HG02884 (cell line): Measurements from ENCODE around the gene DSP.

ENCODE experiments used
- ATAC-seq: cut with Tn5 transposase; IDR thresholded peaks from one replicate; pipeline ENCODE4 v1.9.1; 2021; ENCODE audit warnings: mild to moderate bottlenecking, moderate library complexity; ENCODE audit not compliant: unreplicated experiment

DSP gene

DNA sequence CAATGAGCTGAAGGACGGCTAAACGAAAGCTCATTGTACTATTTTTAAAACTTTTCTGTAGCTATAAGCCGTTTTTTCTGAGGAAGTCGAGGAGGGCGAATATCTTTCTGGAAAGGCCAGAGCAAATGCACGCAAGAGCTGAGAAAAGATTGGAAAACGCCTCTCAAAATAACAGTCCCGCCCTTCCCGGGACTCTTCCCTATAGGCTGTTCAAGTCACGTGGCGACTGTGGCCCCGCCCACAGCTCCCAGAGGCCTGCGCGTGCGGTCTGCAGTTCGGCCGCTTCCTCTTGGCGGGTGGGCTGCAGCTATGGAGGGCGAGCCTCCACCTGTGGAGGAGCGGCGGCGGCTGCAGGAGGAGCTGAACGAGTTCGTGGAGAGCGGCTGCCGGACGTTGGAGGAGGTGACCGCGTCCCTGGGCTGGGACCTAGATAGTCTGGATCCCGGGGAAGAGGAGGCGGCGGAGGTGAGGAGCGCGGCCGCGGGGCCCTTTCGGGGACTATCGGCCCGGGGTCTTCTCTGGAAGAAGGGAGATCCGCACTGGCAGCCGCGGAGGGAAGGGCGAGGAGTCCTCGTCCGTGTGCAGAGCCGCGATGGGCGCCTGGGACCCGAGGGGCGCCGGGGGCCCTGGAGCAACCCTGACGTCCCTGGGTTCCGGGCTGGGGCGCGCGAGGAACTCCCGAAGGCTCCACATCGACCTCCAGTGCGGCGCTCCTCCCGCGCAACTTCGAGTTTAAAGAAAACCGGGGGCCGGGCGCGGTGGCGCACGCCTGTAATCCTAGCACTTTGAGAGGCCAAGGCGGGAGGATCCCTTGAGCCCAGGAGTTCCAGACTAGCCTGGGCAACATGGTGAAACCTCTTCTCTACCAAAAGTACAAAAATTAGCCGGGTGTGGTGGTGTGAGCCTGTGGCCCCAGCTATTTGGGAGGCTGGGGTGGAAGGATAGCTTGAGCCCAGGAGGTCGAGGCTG is 48.8 kb downstream of the DSP start, which contains the start of gene SNRNP48:
Gene SNRNP48 (plus strand): TSS at position 250 of the 969 bp plus-strand sequence. CDS start 60 bp downstream, at position 310.
- ATAC-seq: peak; percentile 98

DNA sequence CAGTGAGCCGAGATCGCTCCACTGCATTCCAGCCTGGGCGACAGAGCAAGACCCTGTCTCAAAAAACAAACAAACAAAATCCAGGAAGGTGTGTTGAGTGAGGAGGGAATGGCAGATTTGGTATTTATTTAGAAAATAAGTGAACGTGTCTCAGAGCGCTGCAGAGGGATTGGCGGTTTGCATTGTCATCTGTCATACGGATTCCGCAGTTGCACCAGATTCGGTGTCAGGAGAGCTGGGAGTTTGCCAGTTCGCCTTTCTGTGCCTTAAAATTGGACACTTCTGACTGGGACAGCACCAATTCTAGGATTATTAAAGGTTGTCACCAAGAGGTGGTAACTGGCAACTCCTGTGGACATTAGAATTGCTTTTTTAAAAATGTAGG is 49.4 kb downstream of the DSP start:
- no peak for ATAC-seq

DNA sequence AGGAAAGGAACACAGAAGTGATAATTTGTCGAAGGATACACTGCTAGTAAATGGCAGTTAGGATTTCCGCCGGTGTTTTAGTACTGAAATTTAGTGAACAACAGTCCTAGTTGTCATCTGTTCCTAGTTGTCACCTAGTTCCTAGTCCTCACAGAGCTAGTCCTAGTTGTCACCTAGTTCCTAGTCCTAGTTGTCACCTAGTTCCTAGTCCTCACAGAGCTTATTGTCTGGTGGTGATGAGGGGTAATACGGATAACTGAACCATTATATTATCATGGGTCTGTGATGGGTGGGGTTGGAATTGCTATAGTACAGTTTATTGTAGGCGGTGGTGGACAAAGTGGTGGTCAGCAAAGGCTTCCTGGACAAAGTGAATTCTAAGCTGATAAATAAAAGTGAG is 50.3 kb downstream of the DSP start:
- no peak for ATAC-seq

DNA sequence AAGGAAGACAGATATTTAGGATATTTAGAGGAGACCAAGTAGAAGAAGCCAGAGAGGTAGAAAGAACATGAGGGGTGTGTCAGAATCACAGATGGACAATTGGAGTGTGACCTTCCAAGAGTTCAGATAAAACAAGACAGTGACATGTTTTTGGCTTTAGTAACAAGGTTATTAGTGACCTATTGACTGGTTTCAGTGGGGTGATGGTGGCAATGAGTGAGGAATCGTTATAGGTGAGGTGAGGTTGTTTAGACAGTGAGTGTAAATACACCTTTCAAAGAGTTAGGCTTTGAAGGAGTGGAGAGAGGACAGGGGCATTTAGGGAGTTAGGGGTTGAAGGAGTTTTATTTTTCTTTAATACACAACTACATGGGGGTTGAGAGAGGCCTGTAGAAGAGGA is 51.8 kb downstream of the DSP start:
- ATAC-seq: no peak

DNA sequence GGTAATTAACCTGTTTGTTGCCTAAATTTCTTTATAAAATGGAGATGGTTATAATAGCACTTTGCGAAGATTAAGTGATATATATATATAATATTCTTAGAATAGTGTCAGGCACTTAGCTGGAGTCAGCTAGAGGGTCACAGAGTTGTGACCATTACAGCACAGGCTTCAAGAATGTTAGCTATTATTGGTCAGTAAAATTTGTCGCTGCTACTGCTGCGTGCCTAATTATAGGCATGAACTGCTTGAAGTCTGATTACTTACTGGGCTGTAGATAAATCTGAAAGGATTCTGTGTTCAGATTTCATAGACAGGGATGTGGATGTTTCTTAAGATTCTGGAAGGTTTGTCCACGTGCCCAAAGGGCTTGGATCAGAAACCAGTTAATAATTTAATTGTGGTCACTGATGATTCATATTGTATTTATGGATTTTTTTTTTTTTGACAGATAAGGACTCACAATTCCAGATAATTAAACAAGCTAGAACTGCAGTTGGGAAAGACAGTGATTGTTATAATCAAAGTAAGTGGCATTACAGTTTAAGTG is 53.2 kb downstream of the DSP start:
- ATAC-seq: no peak

DNA sequence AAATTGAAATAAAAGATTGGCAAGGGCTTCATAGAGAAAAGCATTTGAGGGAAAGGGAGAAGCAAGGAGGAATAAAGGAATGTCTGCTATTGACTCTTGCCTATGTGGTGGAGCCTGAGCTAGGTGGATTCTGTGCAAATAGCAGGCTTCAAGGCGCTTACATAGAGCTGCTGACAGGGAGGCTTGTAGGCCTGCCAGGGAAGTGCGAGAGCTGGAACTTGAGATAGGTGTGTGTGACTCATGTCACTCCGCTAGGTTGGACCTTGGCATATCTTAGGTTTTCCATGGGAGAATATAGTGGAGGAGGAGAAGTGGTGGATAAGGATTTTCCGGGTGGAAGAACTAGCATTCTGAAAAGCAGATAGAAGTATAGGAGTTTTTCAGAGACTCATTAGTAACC is 62.5 kb downstream of the DSP start:
- no peak for ATAC-seq

DNA sequence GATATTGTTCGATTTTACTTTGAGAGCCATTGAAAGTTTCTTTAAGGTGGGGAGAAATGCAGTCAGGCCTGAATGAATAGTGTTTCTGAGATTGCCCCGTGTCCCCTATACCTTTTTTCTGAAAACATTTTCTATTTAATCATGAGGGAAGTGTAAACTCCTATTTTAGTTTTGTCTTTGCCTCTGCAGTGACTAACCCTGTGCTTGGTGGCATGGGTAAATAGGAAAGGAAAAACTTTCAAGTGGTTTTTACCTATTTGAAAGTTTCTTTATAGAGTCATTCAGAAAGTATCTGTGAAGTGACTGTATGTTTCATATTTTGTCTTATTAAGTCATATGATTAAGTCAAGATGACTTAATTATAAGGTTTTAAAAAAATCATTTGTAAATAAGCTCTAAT is 63.0 kb downstream of the DSP start:
- peak; percentile 52 for ATAC-seq

DNA sequence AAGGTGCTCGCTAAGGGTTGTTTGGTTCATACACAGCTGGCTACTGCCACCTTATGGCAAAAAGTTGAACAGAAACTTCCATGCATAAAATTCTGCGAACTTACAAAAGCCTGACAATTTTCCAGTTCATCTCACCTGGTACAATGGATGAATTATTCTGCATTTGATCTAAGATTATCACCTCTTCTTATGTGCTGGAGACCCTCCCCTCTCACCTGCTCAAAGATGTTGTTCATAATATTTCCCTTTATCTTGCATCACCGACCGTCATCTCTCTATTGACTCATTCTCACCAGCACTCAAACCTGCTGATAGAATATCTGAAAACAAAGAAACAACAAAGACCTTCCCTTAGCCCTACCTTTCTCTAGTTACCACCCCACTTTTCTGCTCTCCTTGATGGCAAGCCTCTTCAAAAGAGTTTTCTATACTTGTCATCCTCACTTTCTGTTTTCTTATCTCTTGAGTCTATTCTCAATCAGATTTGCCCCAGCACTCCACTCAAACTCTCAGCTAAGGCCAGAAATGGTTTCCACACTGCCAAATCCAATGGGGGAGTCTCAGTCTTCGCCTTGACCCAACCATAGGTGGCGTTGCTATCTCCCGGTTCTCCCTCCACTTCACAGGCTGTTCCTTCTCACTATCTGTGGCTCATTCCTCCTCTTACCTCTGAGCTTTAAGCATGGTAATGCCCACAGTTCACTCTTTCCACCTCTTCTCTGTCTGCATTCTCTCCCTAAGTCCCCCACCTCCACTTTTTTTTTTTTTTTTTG is 74.3 kb downstream of the DSP start:
- no peak for ATAC-seq

DNA sequence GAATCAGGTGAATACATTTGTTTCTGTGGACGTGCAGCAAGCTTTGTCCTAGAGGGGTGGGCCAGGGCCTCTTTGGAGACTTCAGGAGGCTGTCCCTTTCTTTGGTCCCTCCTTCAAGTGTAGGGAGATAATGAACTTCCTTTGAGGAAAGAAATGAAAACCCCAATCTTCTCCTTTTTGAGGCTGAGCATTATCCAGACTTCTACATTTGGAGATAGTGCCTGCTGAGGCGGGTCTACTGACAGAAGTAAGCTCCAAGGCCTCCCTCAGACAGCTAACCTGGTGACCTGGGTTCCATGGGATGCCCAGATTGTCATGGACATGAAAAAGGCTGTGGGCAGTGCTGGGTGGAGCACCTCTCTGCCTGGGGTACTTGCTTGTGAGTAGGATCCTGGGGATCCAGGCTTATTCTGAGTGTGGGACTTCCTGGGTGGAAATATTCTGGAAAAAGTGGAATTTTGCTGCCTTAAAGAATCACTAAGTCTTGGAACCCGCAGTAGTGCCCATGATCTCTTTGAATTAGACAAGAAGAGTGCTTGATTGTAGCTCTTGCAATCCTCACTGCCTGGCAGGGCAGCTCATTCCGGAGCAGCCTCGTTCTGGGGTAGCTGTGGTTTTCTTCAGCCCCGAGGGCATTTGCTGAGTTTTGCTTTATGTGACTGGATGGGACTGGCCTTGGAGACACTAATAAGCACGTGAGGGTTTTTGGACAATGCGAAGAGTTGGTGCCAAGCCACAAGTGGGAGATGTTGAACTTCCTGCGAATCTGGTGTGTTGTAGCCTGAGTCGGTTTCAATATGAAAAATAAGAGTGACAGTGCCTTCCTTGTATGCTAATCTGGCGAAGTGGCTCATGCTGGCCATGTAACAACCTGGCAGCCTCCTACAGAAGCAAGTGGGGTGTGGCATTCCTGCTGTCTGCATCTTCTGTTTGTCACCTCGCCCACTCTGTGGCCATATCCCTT is 76.6 kb downstream of the DSP start:
- peak; percentile 76 for ATAC-seq

DNA sequence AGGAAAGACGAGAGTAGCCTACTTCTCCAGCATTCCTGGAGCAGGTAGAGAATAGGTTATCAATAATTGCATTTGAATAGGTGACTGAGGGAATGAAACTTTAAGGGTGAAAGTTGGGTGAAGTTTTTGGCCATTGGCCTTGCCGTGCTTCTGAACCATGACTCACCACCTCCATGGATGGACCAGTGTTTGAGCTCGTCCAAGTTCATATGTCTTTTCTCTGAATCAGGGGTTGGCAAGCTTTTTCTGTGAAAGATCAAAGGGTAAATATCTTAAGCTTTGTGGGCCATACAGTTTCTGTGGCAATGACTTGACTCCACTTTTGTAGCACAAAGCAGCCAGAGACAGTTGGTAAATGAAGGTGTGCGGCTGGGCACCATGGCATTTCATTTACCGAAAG is 80.3 kb downstream of the DSP start:
- ATAC-seq: no peak

DNA sequence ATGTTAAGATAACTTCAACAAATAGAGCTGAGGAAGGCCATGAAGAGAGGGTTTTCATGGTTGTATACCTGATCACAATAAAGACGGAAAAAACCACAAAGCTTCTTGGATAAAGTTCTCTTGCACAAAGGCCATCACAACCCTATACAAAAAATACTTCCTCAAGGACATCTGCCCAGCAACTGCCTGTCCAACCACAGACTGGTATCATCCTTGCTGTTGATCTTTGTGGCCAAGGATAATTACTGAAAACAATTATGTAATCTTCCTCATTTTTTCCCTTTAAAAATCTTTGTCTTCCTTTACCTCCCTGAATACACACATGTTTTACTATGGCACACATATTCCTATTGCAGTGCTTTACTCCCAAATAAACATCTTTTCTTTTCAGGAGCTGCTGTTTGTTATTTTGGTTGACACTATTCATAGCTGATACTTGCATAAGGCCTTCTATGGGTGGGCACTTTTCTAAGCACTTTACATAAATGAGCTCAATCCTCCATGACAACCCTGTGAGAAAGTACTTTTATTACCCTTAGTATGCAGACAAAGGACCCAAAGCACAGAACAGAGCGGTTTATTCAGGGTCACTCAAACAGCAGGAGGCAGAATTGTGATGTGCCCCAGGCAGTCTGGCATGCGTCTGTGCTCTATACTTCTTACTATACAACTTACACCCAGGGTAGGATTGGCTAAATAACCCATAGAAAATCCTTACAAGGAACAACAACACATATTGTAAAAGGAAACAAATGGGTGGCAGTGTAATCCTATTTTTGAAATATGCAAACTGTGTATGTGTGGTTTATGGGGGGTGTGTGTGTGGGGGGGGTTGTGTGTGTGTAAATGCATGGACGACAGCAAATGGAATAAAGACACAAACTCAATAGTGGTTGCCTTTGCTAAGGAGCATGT is 83.6 kb downstream of the DSP start:
- ATAC-seq: no peak

DNA sequence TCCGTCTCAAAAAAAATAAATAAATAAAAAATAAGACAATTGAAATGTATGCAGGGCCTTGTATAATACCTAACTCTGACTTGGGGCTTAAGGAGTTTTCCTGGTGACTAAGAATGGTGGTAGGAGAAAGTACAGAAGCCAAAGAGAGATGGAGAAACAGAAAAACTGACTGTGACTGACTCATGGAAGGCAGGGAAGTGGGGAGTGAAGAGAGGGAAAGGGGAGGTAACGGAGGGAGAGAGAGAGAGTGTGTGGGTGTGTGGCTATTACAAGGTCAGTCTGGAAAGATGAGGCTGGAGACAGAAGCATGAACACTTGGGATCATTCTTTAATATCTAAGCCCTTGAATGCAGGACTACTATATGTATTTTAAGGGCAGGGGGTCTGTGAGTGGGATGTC is 87.0 kb downstream of the DSP start:
- no peak for ATAC-seq

DNA sequence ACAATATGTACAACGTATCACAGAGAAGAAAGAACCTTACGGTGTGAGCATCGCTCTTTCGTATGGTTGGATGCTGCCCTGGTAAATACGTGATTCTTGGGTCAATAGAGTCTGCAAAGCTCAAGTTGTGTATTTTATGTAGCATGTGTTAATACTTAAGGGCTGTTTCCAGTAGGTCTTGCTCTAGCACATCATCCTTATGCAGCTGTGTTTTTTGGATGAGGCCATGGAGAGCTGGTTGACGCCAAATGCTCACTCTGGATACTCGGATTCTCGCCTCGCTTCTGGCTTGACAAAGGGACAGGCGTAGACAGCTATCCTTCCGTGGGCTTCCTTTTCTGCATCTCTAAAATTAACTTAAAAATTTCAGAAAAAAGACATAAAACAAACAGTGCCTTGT is 87.4 kb downstream of the DSP start:
- ATAC-seq: no peak

DNA sequence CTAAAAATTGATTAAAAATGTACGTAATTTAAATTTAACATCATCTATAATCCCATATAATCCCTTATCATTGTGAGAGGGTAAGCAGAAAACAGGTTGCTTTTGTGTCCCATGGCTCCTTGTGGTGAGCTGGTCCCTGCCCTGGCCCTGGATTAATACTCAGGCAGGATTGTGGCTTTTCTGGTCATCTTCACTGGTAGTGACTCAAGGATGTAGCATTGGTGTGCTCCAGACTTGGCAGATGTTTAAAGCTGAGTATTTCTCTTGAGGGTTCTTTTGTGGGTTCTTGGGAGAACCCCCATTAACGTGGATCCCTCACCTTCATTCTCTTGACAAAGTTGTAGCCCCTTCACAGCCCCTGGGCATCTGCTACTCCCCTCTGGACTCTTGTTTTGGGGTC is 87.8 kb downstream of the DSP start:
- no peak for ATAC-seq

DNA sequence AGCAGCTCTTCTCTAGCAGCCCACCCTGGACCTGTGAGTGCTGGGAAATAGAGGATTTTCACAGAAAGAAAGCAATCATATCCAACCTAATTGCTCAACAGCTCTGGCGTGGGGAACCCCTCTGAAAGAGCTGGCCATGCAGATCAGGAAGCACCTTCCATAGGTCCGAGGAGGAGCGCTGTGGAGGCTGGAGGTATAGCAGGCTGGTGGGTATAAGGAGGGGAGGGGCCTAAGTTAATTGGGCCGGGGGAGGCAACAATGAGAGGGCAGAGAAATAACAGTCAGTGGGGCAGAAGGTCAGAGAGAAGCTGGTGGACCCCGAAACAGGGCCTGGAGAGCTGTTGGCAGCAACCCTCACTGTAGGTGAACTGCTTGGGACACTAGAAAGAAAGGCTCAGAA is 89.3 kb downstream of the DSP start:
- ATAC-seq: no peak

DNA sequence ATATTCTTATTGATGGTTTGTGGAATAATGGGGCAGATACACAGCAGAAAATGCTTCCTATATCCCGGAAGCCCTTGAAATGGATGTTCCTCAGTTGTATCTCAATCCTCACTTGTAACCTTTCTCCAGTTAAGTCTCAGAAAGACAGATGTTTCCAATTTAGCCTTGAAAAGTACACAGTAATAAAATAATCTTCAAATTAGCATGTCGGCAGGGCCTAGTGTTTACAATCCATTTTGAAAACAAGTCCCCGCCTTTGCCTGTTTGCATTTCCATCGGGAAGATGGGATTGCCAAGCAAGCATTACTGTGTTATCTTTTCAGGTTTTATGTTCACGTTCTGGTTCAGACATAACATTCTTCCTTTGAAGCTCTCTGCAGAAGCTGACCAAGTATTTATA is 90.0 kb downstream of the DSP start:
- no peak for ATAC-seq

DNA sequence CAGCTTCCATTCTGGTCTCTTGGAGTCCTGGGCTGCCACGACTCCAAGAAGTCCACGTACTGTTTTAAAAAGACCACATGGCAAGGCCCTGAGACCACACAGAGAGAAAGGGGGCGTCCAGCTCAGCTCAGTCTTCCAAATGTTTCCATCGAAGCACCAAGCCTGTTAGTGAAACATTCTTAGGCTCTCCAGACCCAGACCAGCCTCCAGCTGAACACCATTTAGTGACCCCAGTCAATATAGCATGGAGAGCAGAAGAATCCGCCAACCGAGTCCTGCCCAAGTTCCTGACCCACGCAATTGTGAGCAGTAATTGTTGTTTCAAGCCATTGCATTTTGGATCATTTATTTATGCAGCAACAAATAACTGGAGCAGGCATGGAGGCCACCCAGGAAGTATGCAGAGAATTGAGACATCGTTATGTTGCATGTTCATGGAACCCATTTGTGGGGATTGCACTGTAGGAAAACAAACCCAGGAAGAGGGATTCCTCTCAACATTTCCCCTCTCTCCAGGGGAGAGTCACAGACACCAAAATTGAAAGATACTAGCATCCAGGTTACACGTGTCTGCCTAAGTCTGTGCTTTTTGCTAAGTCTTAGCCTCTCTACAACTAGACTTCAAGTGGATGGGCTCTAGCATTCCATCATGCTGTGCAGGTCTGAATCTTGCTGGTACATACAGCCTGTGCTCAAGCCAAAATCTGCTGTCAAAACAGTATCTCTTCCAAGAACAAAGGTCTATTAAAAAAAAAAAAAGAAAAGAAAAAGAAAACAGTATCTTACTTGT is 91.2 kb downstream of the DSP start:
- ATAC-seq: no peak

DNA sequence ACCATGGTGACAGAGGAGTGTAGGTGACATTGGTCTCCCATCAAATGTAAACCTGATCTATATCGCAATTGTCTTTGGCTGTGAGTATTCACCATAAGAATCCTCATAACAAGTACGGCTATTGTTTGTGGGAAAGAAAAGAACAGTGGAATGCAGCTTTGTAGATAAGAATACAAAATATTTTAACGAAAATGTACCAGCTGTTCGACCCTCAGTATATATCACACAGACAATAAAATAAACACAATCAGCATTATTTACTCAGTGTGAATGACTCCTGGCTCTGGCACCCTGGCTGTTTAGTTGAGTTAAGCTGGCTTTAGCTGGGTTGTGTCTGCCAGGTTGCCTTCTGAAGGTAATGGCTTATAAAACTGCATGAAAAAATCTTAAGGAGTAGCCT is 91.9 kb downstream of the DSP start:
- no peak for ATAC-seq

DNA sequence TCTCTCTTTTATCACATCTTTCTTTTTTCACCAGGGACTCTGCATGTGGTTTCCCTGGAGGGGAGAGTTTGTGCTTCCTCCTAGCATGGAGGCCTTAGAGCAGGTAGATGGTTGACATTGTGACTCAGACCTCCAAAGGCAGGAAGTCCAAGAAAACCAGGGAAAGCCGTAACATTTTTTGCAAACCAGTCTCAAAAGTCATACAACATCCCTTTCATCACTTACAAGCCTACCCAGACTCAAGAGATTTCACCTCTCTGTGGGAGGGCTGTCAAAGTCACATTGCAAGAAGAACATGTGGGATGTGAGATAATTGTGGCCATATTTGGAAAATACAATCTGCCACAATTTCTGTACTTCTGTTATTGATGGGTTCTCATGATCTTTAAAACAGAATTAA is 94.7 kb downstream of the DSP start:
- ATAC-seq: no peak
